Mesenchymal stem cell (in vitro differentiated cells and primary cell): ENCODE measurements around the gene MARVELD2.
"Not testable (repeated sequence)": the region's sequence is repeated elsewhere in the genome, so short reads cannot be mapped to it uniquely, and the experiment has no call there.

Experiments
- DNase-seq: peaks from one replicate; pipeline ENCODE4 v3.0.0-alpha.2; 2013
- H2AFZ ChIP-seq: one replicate; pipeline ENCODE4 v1.6.1; 2013; ENCODE audit warnings: low read depth, mild to moderate bottlenecking, control low read depth, inconsistent platforms, low read length, moderate library complexity
- H2AK5ac ChIP-seq: 2 replicates; pipeline ENCODE4 v1.6.1; 2013; ENCODE audit warnings: low read length, moderate library complexity, mild to moderate bottlenecking, inconsistent platforms; ENCODE audit not compliant: severe bottlenecking
- H2BK120ac ChIP-seq: one replicate; pipeline ENCODE4 v1.6.1; 2013; ENCODE audit warnings: low read depth, mild to moderate bottlenecking, inconsistent platforms, low read length, moderate library complexity
- H2BK12ac ChIP-seq, 2 experiments: one replicate each; pipeline ENCODE4 v1.6.1; 2013; ENCODE audit warnings: inconsistent platforms in 2 of 2, low read length in 2 of 2, mild to moderate bottlenecking in 2 of 2, moderate library complexity in 2 of 2, control low read depth in 1 of 2
- H2BK15ac ChIP-seq: one replicate; pipeline ENCODE4 v1.6.1; 2013; ENCODE audit warnings: mild to moderate bottlenecking, low read depth, inconsistent platforms; ENCODE audit not compliant: poor library complexity, severe bottlenecking
- H2BK5ac ChIP-seq: 2 replicates; pipeline ENCODE4 v1.6.1; 2013; ENCODE audit warnings: low read depth, mild to moderate bottlenecking, low read length, control low read depth, inconsistent platforms; ENCODE audit not compliant: poor library complexity, severe bottlenecking
- H3K14ac ChIP-seq, 2 experiments: one replicate each; pipeline ENCODE4 v1.6.1; 2013; ENCODE audit warnings: inconsistent platforms in 2 of 2, low read length in 2 of 2, control low read depth in 1 of 2, mild to moderate bottlenecking in 1 of 2, moderate library complexity in 1 of 2
- H3K18ac ChIP-seq, 2 experiments: one replicate each; pipeline ENCODE4 v1.6.1; 2013; ENCODE audit warnings: inconsistent platforms in 2 of 2, low read length in 2 of 2, control low read depth in 1 of 2, low read depth in 1 of 2, mild to moderate bottlenecking in 1 of 2
- H3K23ac ChIP-seq, 2 experiments: one replicate each; pipeline ENCODE4 v1.6.1; 2013; ENCODE audit warnings: inconsistent platforms in 2 of 2, low read length in 2 of 2, mild to moderate bottlenecking in 2 of 2, moderate library complexity in 2 of 2, control low read depth in 1 of 2
- H3K27ac ChIP-seq: 2 replicates; pipeline ENCODE4 v1.5.1; 2013; ENCODE audit warnings: mild to moderate bottlenecking, moderate library complexity, low read length, control low read depth, inconsistent platforms; ENCODE audit not compliant: poor library complexity, severe bottlenecking
- H3K27me3 ChIP-seq, 2 experiments: 2 replicates each; pipeline versions ENCODE4 v1.6.1 to v1.7.0; 2013; ENCODE audit warnings: low read length in 2 of 2, mild to moderate bottlenecking in 2 of 2, moderate library complexity in 2 of 2, control low read depth in 1 of 2, inconsistent platforms in 1 of 2; ENCODE audit not compliant: control insufficient read depth in 1 of 2, insufficient read depth in 1 of 2
- H3K36me3 ChIP-seq, 2 experiments: 2 replicates each; pipeline versions ENCODE4 v1.6.1 to v1.7.0; 2013; ENCODE audit warnings: low read length in 2 of 2, control low read depth in 1 of 2, inconsistent platforms in 1 of 2, low read depth in 1 of 2, mild to moderate bottlenecking in 1 of 2; ENCODE audit not compliant: insufficient read depth in 2 of 2, control insufficient read depth in 1 of 2
- H3K4ac ChIP-seq, 2 experiments: one replicate each; pipeline ENCODE4 v1.6.1; 2013; ENCODE audit warnings: inconsistent platforms in 2 of 2, low read length in 2 of 2, mild to moderate bottlenecking in 2 of 2, moderate library complexity in 2 of 2, control low read depth in 1 of 2, low read depth in 1 of 2
- H3K4me1 ChIP-seq: 2 replicates; pipeline ENCODE4 v1.6.1; 2013; ENCODE audit warnings: low read depth, low read length, control low read depth; ENCODE audit not compliant: control insufficient read depth, insufficient read depth
- H3K4me2 ChIP-seq: 2 replicates; pipeline ENCODE4 v1.6.1; 2013; ENCODE audit warnings: low read length, mild to moderate bottlenecking, inconsistent platforms; ENCODE audit not compliant: poor library complexity, severe bottlenecking
- H3K4me3 ChIP-seq, 2 experiments: 2 replicates each; pipeline versions ENCODE4 v1.5.1 to v1.7.0; 2013; ENCODE audit warnings: low read length in 2 of 2, mild to moderate bottlenecking in 2 of 2, control low read depth in 1 of 2, low read depth in 1 of 2; ENCODE audit not compliant: insufficient read depth in 1 of 2
- H3K79me1 ChIP-seq: replicated peaks from 2 replicates; pipeline ENCODE4 v1.6.1; 2013; ENCODE audit warnings: mild to moderate bottlenecking, control low read depth, low read length, inconsistent platforms; ENCODE audit not compliant: poor library complexity, severe bottlenecking
- H3K9ac ChIP-seq: 2 replicates; pipeline ENCODE4 v1.7.0; 2013; ENCODE audit warnings: mild to moderate bottlenecking, low read length, moderate library complexity
- H3K9me3 ChIP-seq: 2 replicates; pipeline ENCODE4 v1.7.0; 2013; ENCODE audit warnings: mild to moderate bottlenecking, low read length; ENCODE audit not compliant: control insufficient read depth
- H4K8ac ChIP-seq: one replicate; pipeline ENCODE4 v1.6.1; 2013; ENCODE audit warnings: inconsistent platforms, mild to moderate bottlenecking, low read length, moderate library complexity
- H4K91ac ChIP-seq: one replicate; pipeline ENCODE4 v1.6.1; 2013; ENCODE audit warnings: mild to moderate bottlenecking, low read length, inconsistent platforms
- WGBS: methylation state at CpG from one replicate; pipeline ENCODE4 v1.1.7; 2013; ENCODE audit warnings: mixed read lengths; 5-methylcytosine and 5-hydroxymethylcytosine counted together

MARVELD2 gene

GRCh38 chr5:69435276-69435884 is 20.5 kb downstream of the MARVELD2 start:
- not testable (repeated sequence) for H3K9me3 ChIP-seq, H2AK5ac ChIP-seq, H3K4me1 ChIP-seq, H2BK120ac ChIP-seq, H3K23ac ChIP-seq, DNase-seq, H2BK12ac ChIP-seq, H3K27ac ChIP-seq, H3K9ac ChIP-seq, H3K14ac ChIP-seq, H3K4me3 ChIP-seq, H3K27me3 ChIP-seq, H2AFZ ChIP-seq, H2BK15ac ChIP-seq, H4K8ac ChIP-seq, H3K4me2 ChIP-seq, H3K79me1 ChIP-seq, H2BK5ac ChIP-seq, H3K36me3 ChIP-seq, H3K4ac ChIP-seq, H3K18ac ChIP-seq, H4K91ac ChIP-seq
- WGBS = 94% methylated on average over 4 of the region's 5 CpGs

DNA sequence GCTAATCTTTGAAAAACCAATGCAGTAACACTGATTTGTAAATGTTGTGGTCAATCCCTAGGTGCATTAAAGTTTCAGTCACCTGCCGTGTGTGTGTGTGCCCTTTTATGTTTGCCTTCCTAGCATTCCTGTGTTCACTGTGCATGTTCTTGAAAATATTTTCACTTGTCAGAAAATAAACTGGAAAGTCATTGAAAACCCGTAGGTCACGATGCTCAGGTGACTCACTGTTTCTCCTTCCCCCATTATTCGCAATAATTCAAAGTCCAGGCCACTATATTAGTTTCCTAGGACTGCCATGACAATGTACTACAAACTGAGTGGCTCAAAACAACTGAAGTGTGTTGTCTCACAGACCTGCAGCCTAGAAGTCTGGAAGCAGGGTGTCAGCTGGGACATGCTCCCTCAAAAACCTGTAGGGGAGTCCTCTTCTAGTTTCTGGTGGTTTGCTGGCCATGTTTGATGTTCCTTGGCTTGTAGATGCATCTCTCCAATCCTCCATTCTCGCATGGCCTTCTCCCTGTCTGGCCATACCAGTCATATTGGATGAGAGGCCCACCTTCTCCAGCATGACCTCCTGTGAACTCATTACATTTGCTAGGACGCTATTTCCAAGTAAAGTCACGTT is 29.3 kb downstream of the MARVELD2 start:
- WGBS = 93% methylated on average over 5 of the region's 7 CpGs
- H3K23ac ChIP-seq = no peak overlapping the region

GRCh38 chr5:69449511-69449910 is 34.6 kb downstream of the MARVELD2 start:
- H3K4me3 ChIP-seq = no peak overlapping the region
- H2AFZ ChIP-seq = no peak overlapping the region
- H3K27me3 ChIP-seq = no peaks in the 10 kb centered on the region
- no peak overlapping the region for H3K4me2 ChIP-seq
- no peaks in the 10 kb centered on the region for H3K79me1 ChIP-seq
- peaks cover under 1% of the 10 kb centered on the region for H3K4me1 ChIP-seq
- no peak overlapping the region for H2BK5ac ChIP-seq
- H2BK12ac ChIP-seq = no peak overlapping the region
- H3K9ac ChIP-seq = no peak overlapping the region
- no peak overlapping the region for H3K14ac ChIP-seq
- no peak overlapping the region for H3K23ac ChIP-seq
- no peaks in the 10 kb centered on the region for H3K36me3 ChIP-seq
- no peak for DNase-seq
- no peak overlapping the region for H2AK5ac ChIP-seq
- H4K91ac ChIP-seq = no peak overlapping the region
- no peak overlapping the region for H4K8ac ChIP-seq
- H3K4ac ChIP-seq = no peak overlapping the region
- 98% methylated on average over 8 of the region's 8 CpGs for WGBS
- no peak overlapping the region for H2BK15ac ChIP-seq
- H3K27ac ChIP-seq = no peak overlapping the region
- H3K18ac ChIP-seq = no peak overlapping the region
- H3K9me3 ChIP-seq = no peaks in the 10 kb centered on the region
- no peak overlapping the region for H2BK120ac ChIP-seq

More for the DNA sequence above, 29.3 kb downstream of the MARVELD2 start:
- Histone ChIP-seq H3K79me1 (no peaks in the 10 kb centered on the region), H2AK5ac (no peak overlapping the region), H2BK15ac (no peak overlapping the region), H2BK12ac (no peak overlapping the region), H4K91ac (no peak overlapping the region), H3K36me3 (no peaks in the 10 kb centered on the region), H3K18ac (no peak overlapping the region), H2BK120ac (no peak overlapping the region), H3K9ac (no peak overlapping the region), H4K8ac (no peak overlapping the region), H3K4me2 (no peak overlapping the region), H3K4me1 (peaks cover 3% of the 10 kb centered on the region), H2BK5ac (no peak overlapping the region), H3K27me3 (no peaks in the 10 kb centered on the region), H2AFZ (no peak overlapping the region), H3K27ac (no peak overlapping the region), H3K14ac (no peak overlapping the region), H3K9me3 (no peaks in the 10 kb centered on the region), H3K4me3 (no peak overlapping the region), H3K4ac (no peak overlapping the region)
- no peak for DNase-seq

- Histone ChIP-seq H2AFZ (no peak overlapping the region), H2BK5ac (no peak overlapping the region), H2AK5ac (no peak overlapping the region), H2BK120ac (no peak overlapping the region), H2BK12ac (no peak overlapping the region), H3K9ac (no peak overlapping the region), H3K18ac (no peak overlapping the region), H3K27me3 (no peaks in the 10 kb centered on the region), H3K79me1 (no peaks in the 10 kb centered on the region), H3K27ac (no peak overlapping the region), H2BK15ac (no peak overlapping the region), H3K4ac (no peak overlapping the region), H3K4me1 (no peaks in the 10 kb centered on the region), H3K9me3 (no peaks in the 10 kb centered on the region), H3K4me2 (no peak overlapping the region), H4K8ac (no peak overlapping the region), H4K91ac (no peak overlapping the region), H3K14ac (no peak overlapping the region), H3K36me3 (no peaks in the 10 kb centered on the region), H3K23ac (no peak overlapping the region), H3K4me3 (no peak overlapping the region)
- WGBS = 82% methylated on average over 1 of the region's 1 CpG
- DNase-seq = peak; percentile 26
Observed at GRCh38 chr5:69450116-69450515, 35.2 kb downstream of the MARVELD2 start.
